Ovary (tissue), 9 donors: ENCODE results near the gene IP6K1. TPM values are rescaled to one million over a fixed set of nuclear protein-coding genes. Genes with fewer than 3 reads are reported as not detected.

Experiments used
- DNase-seq, 5 donors: peaks; one replicate each; pipeline ENCODE4 v3.0.0-alpha.2; 2019 to 2020
- H3K27ac ChIP-seq, 2 donors: fragments of 200-600 bp; one replicate each; pipeline versions ENCODE4 v1.5.1 to v1.8.0; 2019 to 2022
- H3K27me3 ChIP-seq: fragments of 200-600 bp; one replicate; pipeline ENCODE4 v1.8.0; 2022
- H3K36me3 ChIP-seq: fragments of 200-600 bp; sonication (generic); one replicate; pipeline ENCODE4 v1.5.1; 2019
- H3K4me1 ChIP-seq: one replicate; pipeline ENCODE4 v1.8.1; 2013; ENCODE audit warnings: mild to moderate bottlenecking, moderate library complexity; ENCODE audit not compliant: insufficient read depth
- H3K4me3 ChIP-seq: fragments of 200-600 bp; sonication (generic); one replicate; pipeline ENCODE4 v1.5.1; 2017
- H3K9me3 ChIP-seq, 2 donors: fragments of 200-600 bp in 1 of 2; sonication (generic) in 1 of 2; one replicate each; pipeline versions ENCODE4 v1.5.1 to v1.8.1; 2013 to 2019; ENCODE audit warnings: mild to moderate bottlenecking in 1 of 2, moderate library complexity in 1 of 2
- EP300 ChIP-seq: sonication (generic); formaldehyde crosslinking; IDR thresholded peaks from one replicate; pipeline ENCODE4 v1.6.1; 2017; ENCODE audit warnings: antibody characterized with exemption
- POLR2A ChIP-seq: fragments of 450-650 bp; IDR thresholded peaks from one replicate; pipeline ENCODE4 v1.6.1; 2017; ENCODE audit warnings: antibody characterized with exemption, mild to moderate bottlenecking, moderate library complexity
- WGBS, 3 donors: extraction: QIAGEN DNeasy Blood & Tissue Kit in 1 of 3; methylation state at CpG; one replicate each; pipeline versions ENCODE4 v1.1.5 to v1.1.7; 2013 to 2017; 5-methylcytosine and 5-hydroxymethylcytosine counted together
- intact Hi-C, 4 donors: fragments of 100-400 bp; cut with DNase I; formaldehyde crosslinking; loops; one replicate each; pipeline versions ENCODE4 v1.11.0 to v1.15.1; 2022 to 2023
- polyA plus RNA-seq, 2 donors: library from polyadenylated mRNA; stranded (reverse); fragments of 200-250 nt in 1 of 2; fragments of 350-450 nt in 1 of 2; fragmentation: Illumina TruSeq in 1 of 2; extraction: RNeasy Lipid Tissue Mini Kit (QIAGEN cat#74804) in 1 of 2; gene quantifications; one replicate each; pipeline ENCODE4 v1.2.3, GENCODE V29; 2013 to 2014
- total RNA-seq, 7 donors: library from RNA; depleted of rRNA in 2 of 7; stranded (reverse); fragments of >200 nt in 2 of 7; fragmentation: NEBNext Ultra II Directional in 3 of 7; extraction: Animal tissue kit (Norgen Biotek cat#: 25700) in 3 of 7; gene quantifications; one replicate each; pipeline versions ENCODE4 v1.1.0 to v1.2.4, GENCODE V29; 2016 to 2023
- TF ChIP-seq, protein P1 (sequence below), 3 donors: fragments of 450-650 bp in 2 of 3; fragments of 200-600 bp in 1 of 3; IDR thresholded peaks; one replicate each; pipeline versions ENCODE4 v1.5.1 to v1.8.0; 2016 to 2022; ENCODE audit warnings: antibody characterized with exemption in 3 of 3, mild to moderate bottlenecking in 1 of 3
- donor health status: DM: no; HTN: no; CAD: no; lungs with moderate emphysema.
- donor health status: DM: no; HTN: no; CAD: no.
- donor health status: Bipolar disorder and iron deficiency.
- donor health status: DM: yes; HTN: yes; CAD: no.
- donor health status: DM: no; HTN: no; CAD: no.
- donor health status: DM: yes; HTN: yes; CAD: no.

Gene IP6K1
- total and polyA plus RNA-seq, 9 donors = 27.9 to 52.4 (median 47.0) TPM

DNA sequence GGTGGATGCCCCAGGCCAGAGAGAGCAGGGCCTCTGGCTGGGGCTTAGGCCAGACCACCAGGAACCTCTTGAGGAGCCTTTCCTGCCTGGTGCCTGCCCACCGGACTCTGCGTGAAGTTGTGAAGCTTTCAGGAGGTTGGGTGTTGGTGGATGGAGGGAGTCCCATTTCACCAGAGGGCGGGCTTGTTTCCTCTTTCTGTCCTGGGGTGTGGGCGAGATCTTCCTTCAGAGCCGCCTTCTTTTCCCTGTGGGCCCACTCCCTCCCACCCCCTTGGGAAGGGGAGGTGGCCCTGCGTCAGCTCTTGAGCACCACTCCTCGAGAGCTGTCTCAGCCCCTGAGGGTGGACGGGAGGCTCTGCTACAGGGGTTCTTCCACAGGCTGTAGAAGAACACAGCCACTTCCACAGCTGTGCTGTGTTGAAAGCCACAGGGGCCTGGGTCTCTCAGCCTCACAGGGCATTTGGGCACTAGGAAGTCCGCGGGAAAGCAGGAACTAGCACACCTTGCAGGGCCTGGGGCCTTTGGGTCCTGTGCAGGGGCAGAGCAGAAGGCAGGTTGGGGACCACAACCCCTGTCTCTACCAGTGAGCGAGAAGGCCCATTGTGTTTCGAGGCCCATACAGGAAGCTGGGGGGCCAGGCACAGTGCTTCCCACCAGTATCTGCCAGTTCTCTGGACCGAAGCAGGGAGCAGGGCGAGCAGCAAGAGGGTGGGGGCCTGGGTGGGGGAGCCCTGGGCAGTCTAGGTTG lies 69.0 kb downstream of the IP6K1 start:
- H3K27ac ChIP-seq = no peak overlapping the region
- peak in 1 of 5 donors; percentile 17 for DNase-seq
- H3K36me3 ChIP-seq = no peaks in the 10 kb centered on the region
- H3K9me3 ChIP-seq = no peaks in the 10 kb centered on the region
- WGBS, 3 donors = 88 to 92% (median 90%) methylated on average over 14 of the region's 14 CpGs
- H3K4me3 ChIP-seq = no peak overlapping the region
- no peaks in the 10 kb centered on the region for H3K27me3 ChIP-seq
- TF ChIP-seq, protein P1, sequence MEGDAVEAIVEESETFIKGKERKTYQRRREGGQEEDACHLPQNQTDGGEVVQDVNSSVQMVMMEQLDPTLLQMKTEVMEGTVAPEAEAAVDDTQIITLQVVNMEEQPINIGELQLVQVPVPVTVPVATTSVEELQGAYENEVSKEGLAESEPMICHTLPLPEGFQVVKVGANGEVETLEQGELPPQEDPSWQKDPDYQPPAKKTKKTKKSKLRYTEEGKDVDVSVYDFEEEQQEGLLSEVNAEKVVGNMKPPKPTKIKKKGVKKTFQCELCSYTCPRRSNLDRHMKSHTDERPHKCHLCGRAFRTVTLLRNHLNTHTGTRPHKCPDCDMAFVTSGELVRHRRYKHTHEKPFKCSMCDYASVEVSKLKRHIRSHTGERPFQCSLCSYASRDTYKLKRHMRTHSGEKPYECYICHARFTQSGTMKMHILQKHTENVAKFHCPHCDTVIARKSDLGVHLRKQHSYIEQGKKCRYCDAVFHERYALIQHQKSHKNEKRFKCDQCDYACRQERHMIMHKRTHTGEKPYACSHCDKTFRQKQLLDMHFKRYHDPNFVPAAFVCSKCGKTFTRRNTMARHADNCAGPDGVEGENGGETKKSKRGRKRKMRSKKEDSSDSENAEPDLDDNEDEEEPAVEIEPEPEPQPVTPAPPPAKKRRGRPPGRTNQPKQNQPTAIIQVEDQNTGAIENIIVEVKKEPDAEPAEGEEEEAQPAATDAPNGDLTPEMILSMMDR (IDR thresholded peaks at IDR 0.05) = no peak
- TF ChIP-seq EP300 = no peak
- no peak for TF ChIP-seq POLR2A
- intact Hi-C loops = loop anchor here in 1 of 4 donors (10.0 kb wide), 1 partner anchor 127 kb away; no protein-coding TSS in a partner anchor
- peaks cover 9% of the 10 kb centered on the region for H3K4me1 ChIP-seq

DNA sequence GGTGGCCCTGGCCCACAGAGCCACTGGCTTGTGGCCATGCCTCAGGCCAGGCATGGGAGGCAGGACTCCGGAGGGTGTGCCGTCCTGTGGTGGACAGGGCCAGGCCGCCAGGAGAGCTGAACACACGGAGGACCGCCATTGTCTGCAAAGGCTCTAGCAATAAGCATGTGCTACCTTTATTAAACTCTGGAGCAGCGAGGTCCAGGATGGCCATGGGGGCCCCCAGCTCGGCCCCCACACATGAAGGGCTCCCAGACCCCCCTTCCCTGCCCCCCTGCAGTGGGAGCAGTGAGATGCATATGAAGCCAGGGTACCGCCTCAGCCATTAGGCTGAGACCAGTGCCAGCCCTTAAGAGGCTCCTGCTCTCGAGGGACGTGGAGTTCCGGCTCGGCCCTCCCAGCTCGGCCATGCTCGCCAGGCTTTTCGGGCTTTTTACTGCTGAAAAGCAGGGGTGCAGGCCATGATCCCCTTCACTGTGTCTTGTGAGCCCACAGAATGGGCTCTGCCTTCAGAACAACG lies 69.6 kb downstream of the IP6K1 start:
- TF ChIP-seq, protein P1 (IDR thresholded peaks at IDR 0.05) = no peak
- no peak for TF ChIP-seq POLR2A
- TF ChIP-seq EP300 = no peak
- Histone ChIP-seq H3K4me1 (peaks cover 9% of the 10 kb centered on the region), H3K36me3 (no peaks in the 10 kb centered on the region), H3K27ac (no peak overlapping the region), H3K9me3 (no peaks in the 10 kb centered on the region), H3K4me3 (no peak overlapping the region), H3K27me3 (no peaks in the 10 kb centered on the region)
- intact Hi-C loops = loop anchor here in 1 of 4 donors (10.0 kb wide), 1 partner anchor 128 kb away; no protein-coding TSS in a partner anchor
- peak in 1 of 5 donors; percentile 16 for DNase-seq
- 92 to 94% (median 92%) methylated on average over 13 to 16 of the region's 16 CpGs for WGBS, 3 donors

DNA sequence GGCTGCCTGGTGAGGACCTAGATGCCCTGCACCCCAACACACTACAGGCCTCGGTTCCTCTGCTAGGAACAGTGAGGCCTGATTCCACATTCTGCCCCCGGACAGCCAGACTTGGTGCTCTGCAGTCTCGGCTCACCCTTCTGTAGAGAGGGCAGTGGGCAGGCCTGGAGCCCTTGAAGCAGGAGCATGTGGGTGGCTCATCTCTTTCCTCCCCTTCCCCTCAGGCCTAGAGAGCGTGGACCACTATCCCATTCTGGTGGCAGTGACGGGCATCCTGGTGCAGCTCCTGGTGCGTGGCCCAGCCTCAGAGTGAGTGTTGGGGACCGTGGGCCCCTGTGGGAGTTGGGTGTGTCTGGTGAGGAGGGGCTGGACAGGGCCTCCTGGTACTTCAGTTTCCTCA lies 70.2 kb downstream of the IP6K1 start:
- intact Hi-C loops = loop anchor here in 1 of 4 donors (10.0 kb wide), 1 partner anchor 129 kb away; no protein-coding TSS in a partner anchor
- TF ChIP-seq POLR2A (no peak), EP300 (no peak)
- TF ChIP-seq, protein P1 (IDR thresholded peaks at IDR 0.05) = no peak
- no peaks in the 10 kb centered on the region for H3K9me3 ChIP-seq
- no peak overlapping the region for H3K4me3 ChIP-seq
- no peak overlapping the region for H3K27ac ChIP-seq
- H3K4me1 ChIP-seq = peaks cover 9% of the 10 kb centered on the region
- H3K36me3 ChIP-seq = no peaks in the 10 kb centered on the region
- WGBS, 3 donors = 90 to 94% (median 90%) methylated on average over 6 to 7 of the region's 7 CpGs
- no peak for DNase-seq
- H3K27me3 ChIP-seq = no peaks in the 10 kb centered on the region

DNA sequence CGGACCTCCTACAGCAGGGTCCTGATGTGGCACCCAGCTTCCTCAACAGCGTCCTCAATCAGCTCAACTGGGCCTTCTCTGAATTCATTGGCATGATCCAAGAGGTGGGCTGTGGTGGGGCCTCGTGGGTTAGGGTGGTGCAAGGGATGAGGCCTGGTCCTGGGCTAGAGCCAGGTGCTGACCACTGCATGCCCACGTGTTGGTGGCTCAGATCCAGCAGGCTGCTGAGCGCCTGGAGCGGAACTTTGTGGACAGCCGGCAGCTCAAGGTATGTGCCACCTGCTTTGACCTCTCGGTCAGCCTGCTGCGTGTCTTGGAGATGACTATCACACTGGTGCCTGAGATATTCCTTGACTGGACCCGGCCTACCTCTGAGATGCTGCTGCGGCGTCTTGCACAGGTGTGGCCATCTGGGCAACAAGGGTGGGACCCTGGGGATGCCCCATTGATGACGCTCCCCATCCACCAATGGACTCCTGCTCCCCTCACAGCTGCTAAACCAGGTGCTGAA lies 70.7 kb downstream of the IP6K1 start:
- no peaks in the 10 kb centered on the region for H3K9me3 ChIP-seq
- H3K27ac ChIP-seq = no peak overlapping the region
- 82 to 91% (median 86%) methylated on average over 12 to 13 of the region's 13 CpGs for WGBS, 3 donors
- H3K4me3 ChIP-seq = no peak overlapping the region
- peaks cover 9% of the 10 kb centered on the region for H3K4me1 ChIP-seq
- H3K27me3 ChIP-seq = no peaks in the 10 kb centered on the region
- no peaks in the 10 kb centered on the region for H3K36me3 ChIP-seq
- DNase-seq = no peak
- TF ChIP-seq, protein P1 (IDR thresholded peaks at IDR 0.05) = no peak
- TF ChIP-seq POLR2A (no peak), EP300 (no peak)
- intact Hi-C loops = loop anchor here in 1 of 4 donors (10.0 kb wide), 1 partner anchor 129 kb away; no protein-coding TSS in a partner anchor
